RKO (cell line): ENCODE data around the gene EIF2B2.
A peak's percentile ranks its signal among the peaks of the same experiment; 100 is the strongest.

ENCODE experiments used
- DNase-seq: peaks from one replicate; pipeline ENCODE4 v3.0.0-alpha.2; 2016; ENCODE audit warnings: low spot score

The EIF2B2 gene

DNA sequence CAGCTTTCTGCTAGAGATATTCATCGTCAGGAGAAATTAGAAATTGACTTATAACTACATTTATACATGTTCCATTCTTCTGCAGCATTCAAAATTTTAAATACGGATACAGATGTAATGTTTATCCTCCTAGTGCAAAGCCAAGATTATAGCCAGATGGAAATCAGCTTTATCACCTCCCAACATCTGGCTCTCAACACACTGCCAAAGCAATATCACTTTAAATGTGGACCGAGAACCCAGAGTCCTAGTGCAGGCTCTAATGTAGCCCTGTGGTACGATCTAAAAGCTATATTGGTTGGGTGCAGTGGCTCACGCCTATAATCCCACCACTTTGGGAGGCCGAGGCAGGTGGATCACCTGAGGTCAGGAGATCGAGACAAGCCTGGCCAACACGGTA lies 42.0 kb downstream of the EIF2B2 start:
- no peak for DNase-seq

DNA sequence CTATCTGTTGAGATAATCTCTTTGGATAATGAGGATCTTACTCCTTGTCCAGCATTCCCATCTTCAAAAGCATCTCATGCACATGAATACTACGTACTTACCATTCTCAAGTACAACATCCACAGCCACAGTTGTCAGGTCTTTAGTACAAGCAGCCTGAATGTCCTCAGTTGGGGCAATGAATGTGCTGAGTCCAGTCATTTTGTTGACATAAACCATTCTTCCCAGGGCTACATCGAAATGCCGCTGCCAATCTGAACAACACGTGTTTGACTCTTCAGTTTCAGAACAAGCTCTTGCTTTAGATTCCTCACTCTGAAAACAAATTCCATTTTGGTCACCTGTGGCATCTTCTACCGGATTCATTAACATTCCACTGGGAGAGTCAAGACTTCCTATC lies 43.6 kb downstream of the EIF2B2 start:
- no peak for DNase-seq

DNA sequence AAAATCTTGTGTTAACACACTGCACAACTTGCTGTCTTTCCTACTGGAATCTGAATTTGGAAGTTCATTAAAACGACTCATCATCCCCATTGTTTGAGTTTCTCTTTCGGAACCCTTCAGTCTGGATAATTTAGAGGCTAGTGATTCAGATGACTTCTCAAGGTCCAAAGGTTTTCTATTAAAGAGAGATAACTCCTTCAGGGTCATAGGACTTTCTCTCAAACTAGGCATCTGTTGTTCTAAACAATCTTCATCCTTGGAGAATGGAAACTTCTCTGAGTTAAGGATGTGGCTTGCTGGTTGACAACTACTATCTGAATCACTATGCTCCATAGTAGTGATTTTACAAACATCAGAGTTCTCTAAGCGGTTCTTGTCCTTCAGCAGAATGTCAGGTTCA lies 44.2 kb downstream of the EIF2B2 start:
- peak; percentile 47 for DNase-seq

- DNase-seq: no peak
Measured at GRCh38 chr14:75047506-75047905, 44.8 kb downstream of the EIF2B2 start.

- DNase-seq: no peak
Measured at GRCh38 chr14:75048101-75048500, 45.4 kb downstream of the EIF2B2 start.

- DNase-seq: no peak
Measured at GRCh38 chr14:75049136-75049535, 46.4 kb downstream of the EIF2B2 start.

GRCh38 chr14:75049731-75050201 lies 47.0 kb downstream of the EIF2B2 start:
- no peak for DNase-seq

GRCh38 chr14:75050852-75051555 lies 48.3 kb downstream of the EIF2B2 start, which contains the start of gene MLH3:
Gene MLH3 (minus strand): TSS chr14:75051467. CDS start chr14:75049655, 1,812 bp downstream.
- peak; percentile 89 for DNase-seq

- no peak for DNase-seq
Measured at GRCh38 chr14:75051556-75051899, 48.8 kb downstream of the EIF2B2 start.

DNA sequence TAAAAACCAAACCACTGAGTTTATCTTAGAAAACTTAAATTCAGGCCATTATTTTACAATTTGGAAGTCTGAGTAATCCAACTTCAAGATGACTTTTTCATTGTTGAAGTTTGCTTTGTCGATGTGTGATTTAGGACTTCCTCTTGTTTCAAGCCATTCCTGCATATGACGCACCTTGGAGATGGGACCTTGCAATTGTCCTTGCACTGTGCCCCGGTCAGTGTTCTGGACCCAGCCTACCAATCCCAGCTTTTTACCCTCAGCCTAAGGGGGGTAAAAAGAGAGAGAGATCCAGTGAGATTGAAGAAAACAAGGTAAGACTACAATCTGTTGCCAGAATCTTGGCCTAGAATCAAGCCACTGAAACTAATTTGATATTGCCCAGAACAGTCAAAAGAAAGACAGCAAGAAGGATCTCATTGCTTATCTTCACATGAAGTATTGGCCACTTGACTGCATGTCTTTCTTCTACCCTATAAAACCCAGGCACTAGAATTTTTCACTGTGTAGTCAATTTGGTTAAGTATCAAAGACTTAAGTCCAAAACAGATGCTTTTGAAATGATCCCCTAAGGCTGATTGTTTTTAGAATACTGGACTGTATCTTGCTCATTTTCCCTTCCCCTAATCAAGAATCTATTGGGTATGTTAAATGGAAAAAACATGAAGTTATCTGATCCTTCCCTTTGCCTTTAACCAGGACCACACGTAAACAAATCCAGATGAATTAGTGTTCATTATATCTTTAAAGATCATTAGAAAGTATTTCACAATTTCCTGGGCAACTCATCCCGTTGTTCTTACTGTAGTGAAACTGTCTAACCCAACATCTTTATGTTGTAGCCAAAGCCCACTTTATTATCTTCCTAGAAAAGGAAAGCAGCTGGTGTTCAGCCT lies 50.9 kb downstream of the EIF2B2 start:
- DNase-seq: no peak

DNA sequence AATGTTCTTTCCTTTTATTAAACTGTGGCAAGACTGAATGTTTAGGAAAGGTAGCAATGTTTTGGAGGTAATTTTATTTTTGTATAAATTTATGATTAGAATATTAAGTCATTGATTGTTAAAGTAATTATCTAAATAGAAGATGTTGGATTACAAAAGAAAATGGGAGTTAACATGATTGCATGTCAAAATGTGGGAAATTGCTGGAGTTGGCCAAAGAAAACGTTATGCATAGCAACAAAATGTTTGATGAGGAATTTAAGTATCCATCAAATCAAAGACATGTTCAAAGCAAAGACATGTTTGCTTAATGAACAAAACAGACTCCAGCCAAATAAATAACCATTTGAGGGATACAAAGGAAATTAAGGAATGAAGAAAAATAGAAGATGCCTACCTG lies 51.7 kb downstream of the EIF2B2 start:
- no peak for DNase-seq

DNA sequence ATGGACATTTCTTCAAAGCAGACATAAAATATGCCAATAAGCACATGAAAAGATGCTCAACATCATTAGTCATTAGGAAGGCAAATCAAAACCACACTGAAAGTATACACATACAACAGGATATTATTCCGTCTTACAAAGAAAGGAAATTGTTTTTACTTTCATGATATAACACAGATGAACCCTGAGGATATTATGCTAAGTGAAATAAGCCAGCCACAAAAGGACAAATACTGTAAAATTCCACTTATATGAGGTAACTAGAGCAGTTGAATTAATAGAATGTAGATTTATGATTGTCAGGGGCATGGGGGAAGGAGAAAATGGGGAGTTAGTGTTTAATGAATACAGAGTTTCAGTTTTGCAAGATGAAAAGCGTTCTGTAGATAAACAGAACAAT lies 56.9 kb downstream of the EIF2B2 start:
- DNase-seq: no peak

GRCh38 chr14:75060420-75060819 lies 57.7 kb downstream of the EIF2B2 start:
- DNase-seq: no peak
